SK-N-SH treated with all-trans-retinoic acid at 6 μM for 48 hours (cell line): ENCODE data around the gene PCDH9.

Source experiments
- BACH2 ChIP-seq: fragments of 250-450 bp; sonication (Bioruptor Pico); IDR thresholded peaks from 2 replicates; pipeline ENCODE4 v1.9.0; 2021; ENCODE audit warnings: mild to moderate bottlenecking, borderline replicate concordance
- CREB5 ChIP-seq: fragments of 250-450 bp; sonication (Bioruptor Pico); IDR thresholded peaks from 2 replicates; pipeline ENCODE4 v1.5.1; 2020; ENCODE audit warnings: low read depth, mild to moderate bottlenecking, moderate library complexity
- RARB ChIP-seq: fragments of 250-450 bp; sonication (Bioruptor Pico); IDR thresholded peaks from 2 replicates; pipeline ENCODE4 v1.8.0; 2021; ENCODE audit warnings: mild to moderate bottlenecking, moderate library complexity
- TOX ChIP-seq: fragments of 250-450 bp; sonication (Bioruptor Pico); IDR thresholded peaks from 2 replicates; pipeline ENCODE4 v1.8.0; 2021; ENCODE audit warnings: mild to moderate bottlenecking, moderate library complexity, borderline replicate concordance
- TSHZ2 ChIP-seq: fragments of 250-450 bp; sonication (Bioruptor Pico); IDR thresholded peaks from 2 replicates; pipeline ENCODE4 v1.5.0; 2020; ENCODE audit warnings: mild to moderate bottlenecking, moderate library complexity
- ZC3H10 ChIP-seq: fragments of 250-450 bp; sonication (Bioruptor Pico); IDR thresholded peaks from 2 replicates; pipeline ENCODE4 v1.5.1; 2021; ENCODE audit warnings: mild to moderate bottlenecking, moderate library complexity
- ZFP30 ChIP-seq: fragments of 450-650 bp; formaldehyde crosslinking; IDR thresholded peaks from 2 replicates; pipeline ENCODE4 v1.5.0; 2022; ENCODE audit warnings: mild to moderate bottlenecking, moderate library complexity
- ZNF70 ChIP-seq: fragments of 450-650 bp; formaldehyde crosslinking; IDR thresholded peaks from 2 replicates; pipeline ENCODE4 v1.5.0; 2020; ENCODE audit warnings: mild to moderate bottlenecking, moderate library complexity
- ZNF8 ChIP-seq: fragments of 450-650 bp; formaldehyde crosslinking; IDR thresholded peaks from 2 replicates; pipeline ENCODE4 v1.5.0; 2020; ENCODE audit warnings: mild to moderate bottlenecking, moderate library complexity

- TF ChIP-seq TOX (CRISPR knock-in tag) (no peak), ZFP30 (no peak), BACH2 (CRISPR knock-in tag) (no peak), ZNF70 (no peak), RARB (CRISPR knock-in tag) (no peak), ZNF8 (CRISPR knock-in tag) (no peak), CREB5 (CRISPR knock-in tag) (no peak), TSHZ2 (CRISPR knock-in tag) (no peak), ZC3H10 (no peak)
Observed at GRCh38 chr13:66774046-66774445, 456.1 kb downstream of the PCDH9 start.
